GM19395 (cell line): ENCODE measurements around the gene IGF2R.

Experiments
- ATAC-seq: cut with Tn5 transposase; IDR thresholded peaks from one replicate; pipeline ENCODE4 v1.9.1; 2021; ENCODE audit warnings: mild to moderate bottlenecking, moderate library complexity; ENCODE audit not compliant: unreplicated experiment

The IGF2R gene

DNA sequence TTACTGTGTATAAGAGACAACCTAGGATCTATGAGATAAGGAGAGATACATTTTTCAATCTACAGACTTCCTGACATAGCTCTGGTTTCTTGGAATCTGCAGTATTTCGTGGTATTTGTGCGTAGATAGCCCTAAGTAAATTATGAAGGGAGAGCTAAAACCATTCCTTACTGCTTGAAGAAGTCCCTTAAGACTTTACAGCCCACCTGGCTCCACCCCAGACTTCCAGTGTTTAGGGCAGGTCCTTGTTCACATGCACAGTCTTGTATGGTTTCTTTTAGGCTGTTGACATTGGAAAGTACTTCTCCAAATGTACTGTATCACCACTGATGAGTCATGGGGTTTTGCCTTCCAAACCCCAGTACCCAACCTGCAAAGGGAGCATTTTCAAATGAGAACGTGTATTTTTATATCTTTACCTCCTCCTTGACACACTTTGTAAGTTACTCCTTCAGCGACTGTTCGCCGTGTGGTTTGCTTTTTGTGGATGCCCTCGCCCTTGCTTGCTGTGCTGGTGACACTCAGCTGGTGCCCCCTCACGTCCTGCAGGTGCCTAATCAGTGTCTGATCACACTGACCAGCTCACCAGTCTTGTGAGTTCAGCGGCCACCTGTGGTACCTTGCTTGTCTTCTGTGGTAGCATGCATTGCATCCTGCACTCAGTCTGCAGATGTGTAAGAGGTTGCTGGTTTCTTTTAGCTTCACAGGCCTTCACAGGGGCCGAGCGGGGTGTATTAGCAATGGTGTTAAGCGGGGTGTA is 73.3 kb downstream of the IGF2R start:
- ATAC-seq = no peak

DNA sequence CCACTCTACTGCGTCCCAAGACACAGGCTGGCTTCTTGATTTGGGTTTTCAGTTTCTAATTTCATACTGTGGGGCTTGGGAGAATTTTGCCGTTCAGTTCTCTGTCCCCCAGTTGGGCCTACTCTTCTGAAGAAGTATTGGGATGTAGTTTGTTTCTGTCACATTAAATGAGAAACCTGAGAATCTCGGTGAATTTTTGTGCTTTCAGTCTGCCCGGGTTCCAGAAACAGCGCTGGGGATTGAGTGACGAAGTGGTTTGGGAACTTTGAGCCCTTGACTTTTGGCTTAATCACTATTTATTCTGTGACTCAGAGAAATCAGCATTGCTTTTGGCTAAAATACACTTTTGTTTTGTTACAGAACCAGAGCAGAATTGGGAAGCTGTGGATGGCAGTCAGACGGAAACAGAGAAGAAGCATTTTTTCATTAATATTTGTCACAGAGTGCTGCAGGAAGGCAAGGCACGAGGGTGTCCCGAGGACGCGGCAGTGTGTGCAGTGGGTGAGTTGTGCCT is 74.0 kb downstream of the IGF2R start:
- no peak for ATAC-seq

DNA sequence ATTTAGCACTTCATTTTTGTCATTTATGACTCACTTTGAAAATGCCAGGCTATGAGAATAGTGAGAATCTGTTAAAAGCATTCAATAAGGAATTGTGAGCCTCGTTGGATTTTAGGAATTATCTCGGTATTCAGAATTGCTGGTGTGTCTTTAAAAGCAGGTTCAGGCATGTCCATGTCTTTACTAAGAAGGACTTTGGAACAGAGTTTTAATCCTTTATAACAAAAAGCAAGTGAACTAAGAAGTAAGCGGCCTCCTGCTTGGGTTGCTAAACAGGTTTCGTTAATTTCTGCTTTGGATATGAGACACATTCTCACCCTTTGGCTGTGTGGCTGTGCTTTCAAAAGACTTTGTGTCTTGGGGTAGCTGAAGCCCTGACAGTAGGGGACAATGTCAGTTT is 74.9 kb downstream of the IGF2R start:
- no peak for ATAC-seq

DNA sequence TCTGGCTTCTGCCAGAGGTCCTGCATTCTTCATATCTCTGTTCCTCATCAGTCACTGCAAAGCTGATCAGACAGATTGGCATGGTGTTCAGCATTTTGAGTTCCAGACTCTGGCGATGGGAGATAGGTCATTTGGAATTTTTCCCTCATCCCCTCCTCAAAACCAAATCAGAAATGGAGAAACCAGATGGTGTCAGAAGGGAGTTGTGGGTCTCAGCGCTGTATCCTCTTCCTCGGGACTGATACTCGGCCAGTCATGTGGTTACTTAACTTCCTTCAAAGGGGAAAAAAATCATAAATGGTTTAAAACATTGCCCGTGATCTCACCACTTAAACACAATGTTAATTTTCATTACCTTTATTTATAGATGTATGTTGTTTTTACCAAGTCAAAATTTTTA is 75.8 kb downstream of the IGF2R start:
- no peak for ATAC-seq

DNA sequence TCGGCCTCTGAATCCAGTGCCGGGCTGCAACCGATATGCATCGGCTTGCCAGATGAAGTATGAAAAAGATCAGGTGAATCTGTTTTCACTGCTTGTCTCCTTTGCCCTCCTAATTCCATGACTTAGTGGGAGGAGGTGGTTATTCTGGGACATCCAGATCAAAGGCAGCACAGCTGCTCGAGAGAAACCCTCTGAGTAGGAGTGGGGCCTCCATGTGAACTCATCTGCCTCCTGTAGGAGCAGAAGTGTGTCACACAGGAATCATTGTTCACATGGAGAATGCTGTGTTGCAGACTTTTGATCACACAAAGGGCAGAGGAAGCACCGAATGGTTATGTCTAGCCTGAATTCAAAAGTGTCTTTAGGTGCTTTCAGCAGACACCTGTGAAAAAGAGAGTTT is 79.6 kb downstream of the IGF2R start:
- ATAC-seq = no peak

DNA sequence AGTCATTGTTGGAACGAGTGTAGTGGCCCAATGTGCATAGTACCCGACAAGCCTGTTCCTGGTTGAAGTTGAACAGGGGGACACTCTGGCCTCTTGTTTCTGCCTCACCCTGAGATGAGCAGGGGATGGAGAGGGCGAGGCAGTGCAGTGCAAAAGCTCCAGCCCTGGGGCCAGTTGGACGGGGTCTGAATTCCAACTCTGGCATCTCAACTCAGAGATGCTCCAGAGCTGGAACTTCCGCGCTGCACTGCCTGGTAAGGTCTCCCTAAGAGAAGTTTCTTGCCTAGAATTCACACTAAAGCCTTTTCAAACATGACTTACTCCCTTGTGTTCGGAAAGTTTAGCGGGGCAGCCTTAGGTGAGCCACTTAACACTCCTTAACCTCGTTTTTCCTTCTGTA is 80.5 kb downstream of the IGF2R start:
- ATAC-seq = no peak

DNA sequence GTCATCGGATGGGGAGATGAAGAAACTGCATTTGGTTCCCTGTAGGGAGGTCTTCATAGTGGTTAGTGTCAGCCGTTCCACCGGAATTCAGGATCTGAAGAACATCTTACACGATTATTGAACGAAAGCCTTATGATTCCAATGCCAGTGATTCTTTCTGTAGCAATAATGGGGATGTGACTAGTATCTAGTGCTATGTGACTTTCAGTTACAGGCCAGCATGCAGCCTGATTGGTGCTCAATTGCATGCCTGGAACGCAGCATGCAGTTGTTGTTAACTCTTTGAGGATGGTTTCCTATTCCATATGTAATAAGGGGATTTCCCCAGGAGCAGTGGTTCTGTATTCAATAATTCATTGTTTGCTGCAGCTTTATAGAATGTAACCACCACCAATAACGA is 81.1 kb downstream of the IGF2R start:
- no peak for ATAC-seq

DNA sequence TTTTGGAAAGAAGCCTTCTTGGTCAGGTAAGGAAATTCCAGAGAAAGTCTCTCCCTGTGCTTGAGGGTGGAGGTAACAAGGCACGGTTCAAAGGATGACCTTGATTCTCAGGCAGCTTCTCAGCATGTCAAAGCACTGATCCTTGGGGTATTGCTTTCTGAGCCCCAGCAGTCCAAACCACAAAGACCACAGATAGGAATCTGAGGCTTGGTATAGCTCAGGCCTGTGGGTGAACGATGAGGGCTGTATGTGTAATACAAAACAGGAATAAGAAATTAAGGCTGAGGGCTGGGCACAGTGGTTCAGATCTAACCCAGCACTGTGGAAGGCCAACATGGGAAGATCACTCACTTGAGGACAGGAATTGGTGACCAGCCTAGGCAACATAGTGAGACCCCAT is 82.5 kb downstream of the IGF2R start:
- ATAC-seq = no peak

DNA sequence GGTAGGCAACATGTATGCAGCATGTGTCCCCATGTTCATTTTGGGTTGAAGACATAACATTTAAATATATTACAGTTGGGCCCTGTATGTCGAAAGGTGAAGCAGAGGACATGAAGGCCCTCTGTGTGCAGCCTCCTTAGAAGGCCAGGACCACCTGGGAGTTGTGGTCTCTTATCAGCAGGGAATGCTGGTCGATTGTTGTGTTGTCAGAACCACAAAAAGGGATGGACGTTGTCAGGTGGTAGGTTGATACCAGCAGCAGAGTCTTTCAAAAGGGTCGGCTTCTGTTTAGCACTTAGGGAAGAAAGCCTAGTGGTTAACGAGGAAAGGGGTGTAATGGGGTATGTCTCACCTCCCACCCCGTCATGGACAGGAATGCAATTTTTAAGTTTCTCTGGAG is 85.4 kb downstream of the IGF2R start:
- no peak for ATAC-seq

DNA sequence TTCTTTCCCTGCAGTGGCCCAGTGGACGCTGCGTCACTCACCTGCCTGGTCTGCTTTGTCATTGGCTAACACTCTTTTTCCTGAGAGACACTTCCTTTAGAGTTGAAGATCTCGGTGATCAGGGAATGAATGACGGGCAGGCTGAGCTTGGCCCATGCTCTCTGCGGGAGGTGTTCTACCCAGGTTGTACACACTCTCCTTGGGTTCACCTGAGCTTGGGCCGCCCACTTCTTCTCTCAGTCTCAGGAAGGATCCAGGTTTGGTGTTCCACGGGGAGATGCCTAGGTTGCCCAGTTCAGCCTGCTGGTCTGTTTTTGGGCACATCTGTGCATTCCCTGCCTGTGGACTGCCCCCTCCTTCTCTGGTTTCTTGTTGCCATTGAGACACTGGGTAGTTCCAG is 86.0 kb downstream of the IGF2R start:
- ATAC-seq = no peak

DNA sequence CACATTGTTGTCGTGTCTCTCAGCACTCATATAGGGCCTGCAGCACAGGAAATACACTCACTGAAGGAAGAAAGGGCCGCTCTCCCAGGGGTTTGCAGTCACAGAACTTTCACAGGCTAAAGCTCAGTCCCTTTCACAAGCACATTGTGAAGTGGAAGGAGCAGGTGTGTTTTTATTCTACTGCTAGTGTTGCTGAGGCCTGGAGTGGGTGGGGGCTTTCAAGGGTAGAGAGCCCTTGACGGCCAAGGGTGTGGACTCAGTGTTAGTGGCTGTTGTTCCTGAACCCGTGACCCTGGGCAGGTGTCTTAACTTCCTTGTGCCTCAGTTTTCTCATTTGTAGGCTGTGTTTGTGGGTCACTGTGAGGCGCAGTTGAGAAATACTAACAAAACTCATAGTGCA is 86.5 kb downstream of the IGF2R start:
- no peak for ATAC-seq

DNA sequence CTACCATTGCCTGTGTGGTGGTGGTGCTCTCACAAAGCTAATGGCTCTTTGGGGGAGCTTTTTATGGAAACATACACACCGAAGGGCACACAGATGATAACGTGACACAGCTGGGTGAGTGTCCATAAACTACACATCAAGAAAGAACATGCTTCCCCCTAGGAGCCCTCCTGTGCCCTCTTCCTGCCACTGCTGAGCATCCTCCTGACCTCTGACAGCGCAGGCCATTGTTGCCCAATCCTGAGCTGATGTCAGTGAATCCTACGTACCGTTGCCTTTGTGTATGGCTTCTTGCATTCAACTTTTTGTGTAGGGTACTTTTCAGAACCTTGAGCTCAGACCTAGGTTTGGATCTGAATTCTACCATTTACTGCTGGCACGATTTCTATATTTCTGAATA is 86.9 kb downstream of the IGF2R start:
- ATAC-seq = no peak

DNA sequence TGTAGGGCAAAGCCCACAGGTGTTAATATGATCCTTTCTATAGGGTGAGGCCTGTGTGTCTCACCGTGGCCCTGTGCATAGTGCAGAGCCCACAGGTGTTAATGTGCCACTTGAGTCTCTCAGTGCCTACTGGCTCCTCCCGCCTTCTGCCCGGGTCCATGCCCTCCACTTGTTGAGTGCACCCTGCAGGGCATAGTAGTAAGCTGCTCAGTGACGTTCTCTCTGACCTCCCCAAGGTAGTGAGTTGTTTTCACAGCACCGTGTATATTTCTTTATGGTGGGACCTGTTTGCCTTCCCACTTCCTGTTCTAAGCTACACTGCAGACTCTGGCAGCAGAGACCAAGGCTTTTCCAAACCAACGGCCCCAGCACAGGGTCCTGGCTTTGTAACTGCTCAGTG is 88.2 kb downstream of the IGF2R start:
- no peak for ATAC-seq

DNA sequence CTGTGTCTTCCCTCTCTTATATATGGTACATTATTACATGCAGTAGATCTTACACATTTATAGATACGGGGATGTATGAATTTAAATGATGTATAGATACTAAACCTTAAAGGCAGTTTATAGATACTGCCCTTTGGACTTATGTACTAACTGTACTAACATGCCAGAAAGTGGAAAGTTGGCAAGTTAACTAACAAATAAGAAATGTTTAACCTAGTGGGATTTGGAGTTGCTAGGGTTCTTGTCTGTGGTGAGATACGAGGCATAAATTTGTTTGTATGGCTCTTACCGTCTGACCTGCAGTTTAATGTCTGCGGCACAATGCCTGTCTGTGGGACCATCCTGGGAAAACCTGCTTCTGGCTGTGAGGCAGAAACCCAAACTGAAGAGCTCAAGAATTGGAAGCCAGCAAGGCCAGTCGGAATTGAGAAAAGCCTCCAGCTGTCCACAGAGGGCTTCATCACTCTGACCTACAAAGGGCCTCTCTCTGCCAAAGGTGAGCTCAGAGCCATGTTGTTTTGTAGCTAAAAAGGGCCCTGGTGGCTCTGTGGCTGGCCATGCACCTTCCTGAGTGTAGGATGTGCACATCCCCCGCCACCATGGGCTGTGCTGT is 89.8 kb downstream of the IGF2R start:
- ATAC-seq = no peak

DNA sequence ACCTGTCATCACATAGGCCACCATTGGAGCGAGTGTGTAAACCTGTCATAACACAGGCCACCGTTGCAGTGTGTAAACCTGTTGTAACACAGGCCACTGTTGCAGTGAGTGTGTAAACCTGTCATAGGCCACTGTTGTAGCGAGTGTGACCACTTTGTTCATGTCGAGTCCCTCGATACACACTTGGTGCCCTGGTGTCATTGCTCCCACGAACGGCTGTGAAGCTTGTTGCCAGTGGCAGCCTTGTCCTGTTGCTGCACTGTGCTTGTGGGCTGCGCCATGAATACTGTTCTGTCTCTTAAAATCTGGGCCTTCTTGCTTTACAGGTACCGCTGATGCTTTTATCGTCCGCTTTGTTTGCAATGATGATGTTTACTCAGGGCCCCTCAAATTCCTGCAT is 91.3 kb downstream of the IGF2R start:
- no peak for ATAC-seq

DNA sequence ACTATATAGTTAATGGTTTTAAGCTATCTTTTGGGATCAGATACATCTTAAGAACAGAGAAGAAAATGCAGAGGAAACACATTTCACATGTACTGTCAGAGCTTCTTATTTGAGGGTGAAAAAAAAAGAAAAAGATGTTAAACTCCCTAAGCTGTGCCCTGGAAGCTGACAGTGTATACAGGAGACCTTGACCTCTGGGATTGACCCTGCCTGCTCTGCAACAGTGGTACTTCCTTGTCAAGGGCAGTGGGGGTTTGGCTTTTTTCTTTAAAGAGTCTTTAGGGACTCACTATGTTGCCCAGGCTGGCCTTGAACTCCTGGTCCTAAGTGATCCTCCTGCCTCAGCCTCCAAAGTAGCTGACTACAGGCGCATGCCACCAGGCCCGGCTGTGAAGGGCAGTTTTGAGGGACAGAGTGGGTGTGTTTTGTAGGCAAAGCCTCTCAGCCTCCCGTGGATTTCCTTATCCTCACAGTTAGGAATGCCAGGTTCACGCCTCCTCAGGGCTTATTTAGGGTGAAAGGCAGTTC is 92.1 kb downstream of the IGF2R start:
- no peak for ATAC-seq

DNA sequence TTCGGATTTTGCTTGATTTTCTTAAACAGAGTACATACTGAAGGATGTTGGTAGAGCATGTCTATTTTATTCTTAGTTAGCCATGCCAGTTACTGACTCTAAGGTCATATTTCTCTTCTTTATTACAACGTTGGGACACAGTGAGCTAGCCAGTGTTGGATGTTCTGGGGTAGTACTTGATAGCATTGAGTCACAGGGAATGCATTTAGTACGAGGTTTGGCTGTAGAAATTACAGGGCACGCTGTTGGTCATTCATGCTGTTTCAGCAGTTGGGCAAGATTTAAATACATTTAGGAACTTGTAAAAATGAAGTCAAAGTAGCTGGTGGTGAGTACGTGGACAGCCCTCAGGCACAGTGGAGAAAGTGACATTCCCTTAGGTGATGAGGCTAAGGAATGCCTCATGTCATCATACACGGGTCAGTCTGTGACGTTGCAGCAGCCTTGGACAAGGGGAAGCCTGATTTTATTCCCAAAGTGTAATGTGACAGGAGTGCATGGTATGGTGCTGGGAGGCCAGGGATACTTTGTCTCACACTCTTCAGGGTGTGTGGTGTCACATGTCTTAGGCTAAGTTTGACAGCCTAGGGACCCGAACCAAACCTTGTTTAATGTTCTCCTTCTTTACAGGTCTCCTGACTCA is 95.0 kb downstream of the IGF2R start:
- no peak for ATAC-seq

DNA sequence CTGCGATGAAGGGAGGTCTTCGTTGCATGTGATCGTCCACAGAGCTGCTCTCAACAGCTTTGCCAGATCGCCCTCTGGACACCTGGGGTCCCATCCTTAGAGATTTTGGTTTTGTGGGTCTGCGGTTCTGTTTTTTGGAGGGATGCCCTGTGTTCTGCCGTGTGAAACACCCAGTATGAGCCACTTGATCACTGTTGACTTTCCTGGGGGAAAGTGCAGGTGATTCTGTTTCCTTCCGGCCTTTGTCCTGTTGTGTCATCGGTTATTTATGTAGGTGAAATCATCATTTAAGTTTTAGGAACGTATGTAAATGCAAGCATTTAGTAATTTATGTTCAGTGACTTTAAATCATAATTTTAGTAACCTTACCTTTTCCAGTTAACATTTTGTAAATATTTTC is 96.3 kb downstream of the IGF2R start:
- ATAC-seq = no peak

DNA sequence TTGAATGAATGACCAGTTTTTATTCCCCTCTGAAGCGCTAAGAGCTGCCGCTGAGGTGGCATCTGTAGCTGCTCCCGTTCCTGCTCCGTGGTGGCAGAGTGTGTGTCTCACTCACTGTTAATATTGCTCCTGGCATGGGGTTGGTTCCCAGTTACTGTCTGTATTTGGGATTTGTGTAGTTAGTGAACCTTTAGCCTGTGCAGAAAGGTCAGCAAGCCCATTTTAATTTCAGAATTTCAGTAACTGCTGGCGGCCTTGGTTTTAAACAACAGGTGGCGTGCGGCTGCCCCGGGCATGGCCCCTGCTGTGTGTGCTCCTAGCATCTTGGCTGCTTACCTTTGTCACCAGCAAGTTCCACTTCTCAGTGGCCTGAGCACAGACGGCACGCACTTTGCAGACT is 98.7 kb downstream of the IGF2R start:
- ATAC-seq = no peak

DNA sequence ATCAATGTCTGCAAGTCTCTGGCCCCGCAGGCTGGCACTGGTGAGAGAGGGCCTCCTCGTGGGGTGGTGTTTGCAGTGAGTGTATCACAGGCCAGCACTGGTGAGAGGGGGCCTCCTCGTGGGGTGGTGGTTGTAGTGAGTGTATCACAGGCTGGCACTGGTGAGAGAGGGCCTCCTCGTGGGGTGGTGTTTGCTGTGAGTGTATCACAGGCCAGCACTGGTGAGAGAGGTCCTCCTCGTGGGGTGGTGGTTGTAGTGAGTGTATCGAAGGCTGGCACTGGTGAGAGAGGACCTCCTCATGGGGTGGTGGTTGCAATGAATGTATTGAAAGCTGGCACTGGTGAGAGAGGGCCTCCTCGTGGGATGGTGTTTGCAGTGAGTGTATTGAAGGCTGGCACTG is 99.5 kb downstream of the IGF2R start:
- no peak for ATAC-seq

DNA sequence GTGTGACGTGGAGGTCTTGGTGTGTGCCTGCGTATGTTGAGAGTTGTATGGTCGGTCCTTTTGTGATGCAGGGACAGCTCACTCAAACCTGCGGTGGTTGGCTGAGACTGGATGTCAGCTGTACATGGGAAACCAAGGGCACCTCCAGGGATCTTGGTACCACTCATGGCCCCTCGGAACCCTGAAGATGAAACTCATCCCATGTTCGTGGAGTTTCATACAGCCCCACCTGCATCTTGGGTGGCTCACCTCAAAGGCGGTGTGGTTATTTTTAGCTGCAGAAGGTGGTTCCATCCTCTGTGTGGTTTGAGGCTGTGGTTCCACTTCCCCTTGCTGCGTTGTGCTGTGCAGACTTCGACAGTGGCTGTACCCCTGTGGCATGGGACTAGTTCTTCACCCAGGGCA is 100.2 kb downstream of the IGF2R start:
- peak; percentile 99 for ATAC-seq

DNA sequence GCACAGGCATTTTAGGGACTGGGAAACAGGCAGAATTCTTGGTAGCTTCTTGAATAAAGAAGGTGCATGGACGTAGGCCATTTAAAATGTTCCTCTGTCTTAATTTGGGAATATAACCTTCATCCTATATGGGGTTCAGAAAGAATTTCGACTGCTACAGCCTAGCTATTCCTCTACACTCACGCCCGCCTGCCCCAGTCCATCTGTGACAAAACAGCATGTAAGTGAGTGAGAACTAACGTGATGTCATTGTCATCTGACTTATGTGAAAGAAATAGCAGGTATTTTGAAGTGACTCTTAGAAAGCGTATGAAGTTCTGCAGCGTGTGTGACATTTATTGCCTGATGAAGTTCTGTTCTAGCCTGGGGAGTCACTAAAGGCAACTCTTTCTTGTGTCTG is 100.6 kb downstream of the IGF2R start:
- peak; percentile 34 for ATAC-seq
